SK-N-SH treated with all-trans-retinoic acid at 6 μM for 48 hours (cell line): ENCODE data around the gene GABBR2.

Experiments
- ATAC-seq: fragments of 200-7000 bp; cut with Tn5 transposase; 3 replicates; pipeline ENCODE4 v1.9.1; 2020; ENCODE audit warnings: mild to moderate bottlenecking, moderate library complexity
- ARNTL ChIP-seq: fragments of 450-650 bp; formaldehyde crosslinking; IDR thresholded peaks from 2 replicates; pipeline ENCODE4 v1.5.0; 2020; ENCODE audit warnings: low read depth, mild to moderate bottlenecking, moderate library complexity, borderline replicate concordance
- BACH2 ChIP-seq: fragments of 250-450 bp; sonication (Bioruptor Pico); IDR thresholded peaks from 2 replicates; pipeline ENCODE4 v1.9.0; 2021; ENCODE audit warnings: mild to moderate bottlenecking, borderline replicate concordance
- CSDC2 ChIP-seq: fragments of 250-450 bp; sonication (Bioruptor Pico); IDR thresholded peaks from 2 replicates; pipeline ENCODE4 v1.5.0; 2020; ENCODE audit warnings: mild to moderate bottlenecking, moderate library complexity
- ESRRG ChIP-seq: fragments of 250-450 bp; sonication (Bioruptor Pico); IDR thresholded peaks from 2 replicates; pipeline ENCODE4 v1.6.1; 2021; ENCODE audit warnings: mild to moderate bottlenecking
- GLIS3 ChIP-seq: fragments of 250-450 bp; sonication (Bioruptor Pico); IDR thresholded peaks from 2 replicates; pipeline ENCODE4 v1.5.0; 2020; ENCODE audit warnings: mild to moderate bottlenecking, moderate library complexity
- ISL1 ChIP-seq: fragments of 250-450 bp; sonication (Bioruptor Pico); IDR thresholded peaks from 2 replicates; pipeline ENCODE4 v2.1.2; 2022; ENCODE audit warnings: mild to moderate bottlenecking, moderate library complexity
- OSR1 ChIP-seq: fragments of 250-450 bp; sonication (Bioruptor Pico); IDR thresholded peaks from 2 replicates; pipeline ENCODE4 v1.8.0; 2022; ENCODE audit warnings: moderate library complexity, mild to moderate bottlenecking, inconsistent platforms
- PPARA ChIP-seq: fragments of 250-450 bp; sonication (Bioruptor Pico); IDR thresholded peaks from 2 replicates; pipeline ENCODE4 v1.5.0; 2020; ENCODE audit warnings: mild to moderate bottlenecking, borderline replicate concordance
- RARB ChIP-seq: fragments of 250-450 bp; sonication (Bioruptor Pico); IDR thresholded peaks from 2 replicates; pipeline ENCODE4 v1.8.0; 2021; ENCODE audit warnings: mild to moderate bottlenecking, moderate library complexity
- SNAI2 ChIP-seq: fragments of 250-450 bp; sonication (Bioruptor Pico); IDR thresholded peaks from 2 replicates; pipeline ENCODE4 v1.5.0; 2020; ENCODE audit warnings: mild to moderate bottlenecking, moderate library complexity
- TCF4 ChIP-seq: fragments of 250-450 bp; sonication (Bioruptor Pico); IDR thresholded peaks from 2 replicates; pipeline ENCODE4 v1.8.0; 2021; ENCODE audit warnings: mild to moderate bottlenecking, moderate library complexity, borderline replicate concordance
- TOX ChIP-seq: fragments of 250-450 bp; sonication (Bioruptor Pico); IDR thresholded peaks from 2 replicates; pipeline ENCODE4 v1.8.0; 2021; ENCODE audit warnings: mild to moderate bottlenecking, moderate library complexity, borderline replicate concordance
- ZC3H10 ChIP-seq: fragments of 250-450 bp; sonication (Bioruptor Pico); IDR thresholded peaks from 2 replicates; pipeline ENCODE4 v1.5.1; 2021; ENCODE audit warnings: mild to moderate bottlenecking, moderate library complexity
- ZFP3 ChIP-seq: fragments of 250-450 bp; sonication (Bioruptor Pico); IDR thresholded peaks from 2 replicates; pipeline ENCODE4 v1.5.0; 2020; ENCODE audit warnings: mild to moderate bottlenecking, moderate library complexity
- ZFP30 ChIP-seq: fragments of 450-650 bp; formaldehyde crosslinking; IDR thresholded peaks from 2 replicates; pipeline ENCODE4 v1.5.0; 2022; ENCODE audit warnings: mild to moderate bottlenecking, moderate library complexity
- ZNF565 ChIP-seq: fragments of 450-650 bp; formaldehyde crosslinking; conservative IDR thresholded peaks from 2 replicates; pipeline ENCODE4 v1.5.0; 2020; ENCODE audit warnings: low read depth, mild to moderate bottlenecking, moderate library complexity
- ZNF70 ChIP-seq: fragments of 450-650 bp; formaldehyde crosslinking; IDR thresholded peaks from 2 replicates; pipeline ENCODE4 v1.5.0; 2020; ENCODE audit warnings: mild to moderate bottlenecking, moderate library complexity
- ZNF8 ChIP-seq: fragments of 450-650 bp; formaldehyde crosslinking; IDR thresholded peaks from 2 replicates; pipeline ENCODE4 v1.5.0; 2020; ENCODE audit warnings: mild to moderate bottlenecking, moderate library complexity
- TF ChIP-seq, protein P1 (sequence below): fragments of 250-450 bp; sonication (Bioruptor Pico); IDR thresholded peaks from 2 replicates; pipeline ENCODE4 v1.5.1; 2020; ENCODE audit warnings: low read depth, mild to moderate bottlenecking, moderate library complexity
- TF ChIP-seq, protein P2 (sequence below): fragments of 250-450 bp; sonication (Bioruptor Pico); IDR thresholded peaks from 2 replicates; pipeline ENCODE4 v1.8.0; 2020; ENCODE audit warnings: mild to moderate bottlenecking, moderate library complexity, borderline replicate concordance
- TF ChIP-seq, protein P3 (sequence below): fragments of 250-450 bp; sonication (Bioruptor Pico); IDR thresholded peaks from 2 replicates; pipeline ENCODE4 v1.8.0; 2021; ENCODE audit warnings: low read depth, mild to moderate bottlenecking, moderate library complexity, borderline replicate concordance
- TF ChIP-seq, protein P4 (sequence below): fragments of 250-450 bp; sonication (Bioruptor Pico); IDR thresholded peaks from 2 replicates; pipeline ENCODE4 v1.5.0; 2020; ENCODE audit warnings: mild to moderate bottlenecking, moderate library complexity
- TF ChIP-seq, protein P5 (sequence below): fragments of 250-450 bp; sonication (Bioruptor Pico); IDR thresholded peaks from 2 replicates; pipeline ENCODE4 v1.5.1; 2021; ENCODE audit warnings: mild to moderate bottlenecking, moderate library complexity

Gene GABBR2

DNA sequence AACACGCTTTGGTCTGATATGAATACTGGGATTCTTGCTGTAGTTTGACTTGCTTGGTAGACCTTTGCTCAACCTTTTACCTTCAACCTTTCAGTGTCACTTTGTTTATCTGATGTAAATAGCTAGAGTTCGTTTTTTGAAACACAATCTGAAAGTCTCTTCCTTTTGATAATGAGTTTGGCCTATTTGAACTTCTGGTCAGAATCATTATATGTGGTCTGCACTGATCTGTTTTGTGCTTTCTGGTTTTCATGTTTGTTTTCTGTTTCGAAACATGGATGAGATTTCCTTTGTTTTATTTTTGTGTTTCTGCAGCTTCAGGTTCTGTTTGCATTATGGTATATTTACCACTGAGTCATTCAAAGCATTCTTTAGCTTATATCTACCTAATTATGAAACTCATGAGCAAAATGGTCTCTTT, 217.5 kb downstream of the GABBR2 start:
- TF ChIP-seq ZFP30 (CRISPR knock-in tag) (no peak), ZNF565 (no peak), TOX (CRISPR knock-in tag) (no peak), ZNF70 (CRISPR knock-in tag) (no peak)
- TF ChIP-seq, protein P1, sequence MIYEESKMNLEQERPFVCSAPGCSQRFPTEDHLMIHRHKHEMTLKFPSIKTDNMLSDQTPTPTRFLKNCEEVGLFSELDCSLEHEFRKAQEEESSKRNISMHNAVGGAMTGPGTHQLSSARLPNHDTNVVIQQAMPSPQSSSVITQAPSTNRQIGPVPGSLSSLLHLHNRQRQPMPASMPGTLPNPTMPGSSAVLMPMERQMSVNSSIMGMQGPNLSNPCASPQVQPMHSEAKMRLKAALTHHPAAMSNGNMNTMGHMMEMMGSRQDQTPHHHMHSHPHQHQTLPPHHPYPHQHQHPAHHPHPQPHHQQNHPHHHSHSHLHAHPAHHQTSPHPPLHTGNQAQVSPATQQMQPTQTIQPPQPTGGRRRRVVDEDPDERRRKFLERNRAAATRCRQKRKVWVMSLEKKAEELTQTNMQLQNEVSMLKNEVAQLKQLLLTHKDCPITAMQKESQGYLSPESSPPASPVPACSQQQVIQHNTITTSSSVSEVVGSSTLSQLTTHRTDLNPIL, result no peak
- no peak for ATAC-seq

DNA sequence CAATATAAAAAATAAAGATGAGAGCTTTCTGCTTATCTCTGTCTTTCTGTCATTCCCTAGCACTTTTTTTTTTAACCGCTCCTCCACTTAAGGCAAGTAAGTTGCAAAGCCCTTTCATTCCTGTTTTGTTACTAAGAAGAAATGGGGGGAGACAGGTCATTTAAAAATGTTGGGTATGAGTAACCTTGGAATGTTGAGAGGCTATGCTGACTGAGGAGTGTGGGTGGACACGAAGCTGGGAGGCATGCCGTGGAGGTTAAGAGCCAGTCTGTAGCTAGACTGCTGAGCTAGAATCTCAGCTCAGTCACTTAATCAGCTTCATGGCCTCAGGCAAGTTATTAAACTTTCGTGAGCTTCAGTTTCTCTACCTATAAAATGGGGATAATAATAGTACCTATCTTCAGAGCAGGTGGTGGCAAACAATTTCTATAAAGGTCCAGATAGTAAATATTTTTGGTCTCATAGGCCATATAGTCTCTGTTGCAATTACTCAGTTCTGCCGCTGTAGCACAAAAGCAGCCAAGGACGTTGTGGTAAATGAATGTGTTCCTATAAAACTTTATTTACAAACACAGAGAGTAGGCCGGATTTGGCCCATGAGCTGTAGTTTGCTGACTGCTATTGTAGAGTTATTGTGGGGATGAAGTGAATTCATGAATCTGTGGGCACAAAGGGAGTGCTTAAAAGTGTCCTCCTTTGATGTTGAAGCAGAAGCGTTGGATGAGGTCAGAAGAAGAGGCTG, 220.0 kb downstream of the GABBR2 start:
- TF ChIP-seq ZNF8 (no peak), OSR1 (no peak), GLIS3 (CRISPR knock-in tag) (no peak), TCF4 (CRISPR knock-in tag) (no peak), ISL1 (CRISPR knock-in tag) (no peak), SNAI2 (CRISPR knock-in tag) (no peak), BACH2 (CRISPR knock-in tag) (no peak), PPARA (CRISPR knock-in tag) (no peak), ZC3H10 (CRISPR knock-in tag) (no peak), CSDC2 (CRISPR knock-in tag) (no peak), ESRRG (CRISPR knock-in tag) (no peak), ZNF70 (CRISPR knock-in tag) (no peak)
- TF ChIP-seq, protein P2, sequence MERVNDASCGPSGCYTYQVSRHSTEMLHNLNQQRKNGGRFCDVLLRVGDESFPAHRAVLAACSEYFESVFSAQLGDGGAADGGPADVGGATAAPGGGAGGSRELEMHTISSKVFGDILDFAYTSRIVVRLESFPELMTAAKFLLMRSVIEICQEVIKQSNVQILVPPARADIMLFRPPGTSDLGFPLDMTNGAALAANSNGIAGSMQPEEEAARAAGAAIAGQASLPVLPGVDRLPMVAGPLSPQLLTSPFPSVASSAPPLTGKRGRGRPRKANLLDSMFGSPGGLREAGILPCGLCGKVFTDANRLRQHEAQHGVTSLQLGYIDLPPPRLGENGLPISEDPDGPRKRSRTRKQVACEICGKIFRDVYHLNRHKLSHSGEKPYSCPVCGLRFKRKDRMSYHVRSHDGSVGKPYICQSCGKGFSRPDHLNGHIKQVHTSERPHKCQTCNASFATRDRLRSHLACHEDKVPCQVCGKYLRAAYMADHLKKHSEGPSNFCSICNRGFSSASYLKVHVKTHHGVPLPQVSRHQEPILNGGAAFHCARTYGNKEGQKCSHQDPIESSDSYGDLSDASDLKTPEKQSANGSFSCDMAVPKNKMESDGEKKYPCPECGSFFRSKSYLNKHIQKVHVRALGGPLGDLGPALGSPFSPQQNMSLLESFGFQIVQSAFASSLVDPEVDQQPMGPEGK (CRISPR knock-in tag), result no peak
- TF ChIP-seq, protein P3, sequence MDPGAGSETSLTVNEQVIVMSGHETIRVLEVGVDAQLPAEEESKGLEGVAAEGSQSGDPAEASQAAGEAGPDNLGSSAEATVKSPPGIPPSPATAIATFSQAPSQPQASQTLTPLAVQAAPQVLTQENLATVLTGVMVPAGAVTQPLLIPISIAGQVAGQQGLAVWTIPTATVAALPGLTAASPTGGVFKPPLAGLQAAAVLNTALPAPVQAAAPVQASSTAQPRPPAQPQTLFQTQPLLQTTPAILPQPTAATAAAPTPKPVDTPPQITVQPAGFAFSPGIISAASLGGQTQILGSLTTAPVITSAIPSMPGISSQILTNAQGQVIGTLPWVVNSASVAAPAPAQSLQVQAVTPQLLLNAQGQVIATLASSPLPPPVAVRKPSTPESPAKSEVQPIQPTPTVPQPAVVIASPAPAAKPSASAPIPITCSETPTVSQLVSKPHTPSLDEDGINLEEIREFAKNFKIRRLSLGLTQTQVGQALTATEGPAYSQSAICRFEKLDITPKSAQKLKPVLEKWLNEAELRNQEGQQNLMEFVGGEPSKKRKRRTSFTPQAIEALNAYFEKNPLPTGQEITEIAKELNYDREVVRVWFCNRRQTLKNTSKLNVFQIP, result no peak
- TF ChIP-seq, protein P4, sequence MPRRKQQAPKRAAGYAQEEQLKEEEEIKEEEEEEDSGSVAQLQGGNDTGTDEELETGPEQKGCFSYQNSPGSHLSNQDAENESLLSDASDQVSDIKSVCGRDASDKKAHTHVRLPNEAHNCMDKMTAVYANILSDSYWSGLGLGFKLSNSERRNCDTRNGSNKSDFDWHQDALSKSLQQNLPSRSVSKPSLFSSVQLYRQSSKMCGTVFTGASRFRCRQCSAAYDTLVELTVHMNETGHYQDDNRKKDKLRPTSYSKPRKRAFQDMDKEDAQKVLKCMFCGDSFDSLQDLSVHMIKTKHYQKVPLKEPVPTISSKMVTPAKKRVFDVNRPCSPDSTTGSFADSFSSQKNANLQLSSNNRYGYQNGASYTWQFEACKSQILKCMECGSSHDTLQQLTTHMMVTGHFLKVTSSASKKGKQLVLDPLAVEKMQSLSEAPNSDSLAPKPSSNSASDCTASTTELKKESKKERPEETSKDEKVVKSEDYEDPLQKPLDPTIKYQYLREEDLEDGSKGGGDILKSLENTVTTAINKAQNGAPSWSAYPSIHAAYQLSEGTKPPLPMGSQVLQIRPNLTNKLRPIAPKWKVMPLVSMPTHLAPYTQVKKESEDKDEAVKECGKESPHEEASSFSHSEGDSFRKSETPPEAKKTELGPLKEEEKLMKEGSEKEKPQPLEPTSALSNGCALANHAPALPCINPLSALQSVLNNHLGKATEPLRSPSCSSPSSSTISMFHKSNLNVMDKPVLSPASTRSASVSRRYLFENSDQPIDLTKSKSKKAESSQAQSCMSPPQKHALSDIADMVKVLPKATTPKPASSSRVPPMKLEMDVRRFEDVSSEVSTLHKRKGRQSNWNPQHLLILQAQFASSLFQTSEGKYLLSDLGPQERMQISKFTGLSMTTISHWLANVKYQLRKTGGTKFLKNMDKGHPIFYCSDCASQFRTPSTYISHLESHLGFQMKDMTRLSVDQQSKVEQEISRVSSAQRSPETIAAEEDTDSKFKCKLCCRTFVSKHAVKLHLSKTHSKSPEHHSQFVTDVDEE, result no peak
- ATAC-seq, result peak; percentile 89

DNA sequence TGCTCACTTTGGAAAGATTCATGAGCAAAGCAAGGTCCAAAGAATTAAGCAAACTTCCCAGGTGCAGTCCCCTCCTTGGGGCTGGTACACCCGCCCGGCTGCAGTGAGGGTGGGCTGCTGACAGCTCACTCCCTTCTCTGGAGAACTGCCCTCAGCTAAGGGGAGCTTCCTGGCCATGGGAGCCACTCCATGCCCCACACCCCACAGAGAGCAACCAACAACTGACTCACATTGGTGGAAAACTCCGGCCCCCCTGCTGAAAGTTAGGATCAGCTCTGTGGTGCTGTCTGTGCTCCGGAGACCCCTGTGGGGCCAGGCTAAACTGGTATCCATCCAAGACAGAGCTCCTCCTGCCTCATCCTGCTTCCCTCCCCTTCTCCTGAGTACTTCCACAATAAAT, 223.0 kb downstream of the GABBR2 start:
- ATAC-seq, result no peak
- TF ChIP-seq SNAI2 (CRISPR knock-in tag) (no peak), ZNF70 (CRISPR knock-in tag) (no peak), OSR1 (no peak), ZFP30 (CRISPR knock-in tag) (no peak), CSDC2 (CRISPR knock-in tag) (no peak)
- TF ChIP-seq, protein P1, result no peak

DNA sequence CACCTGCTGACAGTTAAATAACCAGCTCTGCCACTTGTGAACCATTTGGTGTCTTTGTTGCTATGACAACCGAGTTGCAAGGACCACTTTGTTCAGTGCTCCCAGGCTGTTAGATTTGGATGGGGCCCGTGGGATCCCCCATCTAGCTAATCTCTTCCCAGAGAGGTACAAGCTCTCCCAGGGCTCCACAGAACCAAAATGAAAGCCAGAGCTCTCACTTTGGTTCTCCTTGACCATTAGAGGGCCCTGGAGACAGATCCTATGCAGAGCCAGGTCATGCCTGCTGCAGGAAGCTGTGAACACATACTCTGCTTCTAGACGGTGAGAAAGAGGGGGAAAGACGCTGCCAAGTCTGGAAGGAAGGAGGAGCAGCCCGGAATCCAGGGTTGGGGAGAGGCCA, 224.6 kb downstream of the GABBR2 start:
- TF ChIP-seq CSDC2 (CRISPR knock-in tag) (no peak), ESRRG (CRISPR knock-in tag) (no peak), OSR1 (no peak), GLIS3 (CRISPR knock-in tag) (no peak), ARNTL (CRISPR knock-in tag) (no peak), ZC3H10 (CRISPR knock-in tag) (no peak), TCF4 (CRISPR knock-in tag) (no peak), ZFP30 (CRISPR knock-in tag) (no peak), ZFP3 (CRISPR knock-in tag) (no peak), RARB (no peak)
- TF ChIP-seq, protein P3, result no peak
- TF ChIP-seq, protein P5, sequence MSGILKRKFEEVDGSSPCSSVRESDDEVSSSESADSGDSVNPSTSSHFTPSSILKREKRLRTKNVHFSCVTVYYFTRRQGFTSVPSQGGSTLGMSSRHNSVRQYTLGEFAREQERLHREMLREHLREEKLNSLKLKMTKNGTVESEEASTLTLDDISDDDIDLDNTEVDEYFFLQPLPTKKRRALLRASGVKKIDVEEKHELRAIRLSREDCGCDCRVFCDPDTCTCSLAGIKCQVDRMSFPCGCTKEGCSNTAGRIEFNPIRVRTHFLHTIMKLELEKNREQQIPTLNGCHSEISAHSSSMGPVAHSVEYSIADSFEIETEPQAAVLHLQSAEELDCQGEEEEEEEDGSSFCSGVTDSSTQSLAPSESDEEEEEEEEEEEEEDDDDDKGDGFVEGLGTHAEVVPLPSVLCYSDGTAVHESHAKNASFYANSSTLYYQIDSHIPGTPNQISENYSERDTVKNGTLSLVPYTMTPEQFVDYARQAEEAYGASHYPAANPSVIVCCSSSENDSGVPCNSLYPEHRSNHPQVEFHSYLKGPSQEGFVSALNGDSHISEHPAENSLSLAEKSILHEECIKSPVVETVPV, result no peak
- no peak; the same call in 2 of the 3 replicates for ATAC-seq
